Spleen (tissue), 11 donors: Measurements from ENCODE around the gene OSBPL10. TPM values are rescaled to one million over a fixed set of nuclear protein-coding genes. Genes with fewer than 3 reads are reported as not detected.

Source experiments
- DNase-seq: peaks from one replicate; pipeline ENCODE4 v3.0.0-alpha.2; 2020
- H3K27ac ChIP-seq, 8 donors: fragments of 200-600 bp; sonication (generic) in 7 of 8; 1 replicate in 4 of 8; 2 replicates in 4 of 8; pipeline versions ENCODE4 v1.5.0 to v1.8.0; 2016 to 2021; ENCODE audit warnings: inconsistent platforms in 4 of 8, mild to moderate bottlenecking in 4 of 8, moderate library complexity in 1 of 8
- H3K27me3 ChIP-seq, 7 donors: fragments of 200-600 bp; sonication (generic) in 6 of 7; replicated peaks in 1 of 7; 1 replicate in 4 of 7; 2 replicates in 3 of 7; pipeline versions ENCODE4 v1.5.0 to v1.8.0; 2016 to 2021; ENCODE audit warnings: inconsistent platforms in 3 of 7, mild to moderate bottlenecking in 1 of 7
- H3K36me3 ChIP-seq, 6 donors: fragments of 200-600 bp; sonication (generic) in 5 of 6; 1 replicate in 4 of 6; 2 replicates in 2 of 6; pipeline versions ENCODE4 v1.5.0 to v1.8.0; 2016 to 2021; ENCODE audit warnings: inconsistent platforms in 2 of 6
- H3K4me1 ChIP-seq, 6 donors: fragments of 200-600 bp; sonication (generic) in 5 of 6; 1 replicate in 3 of 6; 2 replicates in 3 of 6; pipeline versions ENCODE4 v1.5.0 to v1.8.0; 2016 to 2021; ENCODE audit warnings: inconsistent platforms in 3 of 6
- H3K4me3 ChIP-seq, 8 donors: fragments of 200-600 bp; sonication (generic) in 7 of 8; 1 replicate in 4 of 8; 2 replicates in 4 of 8; pipeline versions ENCODE4 v1.5.0 to v1.8.0; 2016 to 2021; ENCODE audit warnings: inconsistent platforms in 4 of 8, mild to moderate bottlenecking in 4 of 8, moderate library complexity in 2 of 8
- H3K9me3 ChIP-seq, 8 donors: fragments of 200-600 bp; sonication (generic) in 7 of 8; 1 replicate in 4 of 8; 2 replicates in 4 of 8; pipeline versions ENCODE4 v1.5.0 to v1.8.0; 2016 to 2021; ENCODE audit warnings: inconsistent platforms in 4 of 8
- CTCF ChIP-seq, 11 experiments: fragments of 200-600 bp in 7 of 11; fragments of 450-650 bp in 4 of 11; sonication (generic) in 4 of 11; IDR thresholded peaks in 8 of 11; conservative IDR thresholded peaks in 3 of 11; 1 replicate in 7 of 11; 2 replicates in 4 of 11; pipeline versions ENCODE4 v1.4.0 to v1.8.0; 2016 to 2021; ENCODE audit warnings: antibody characterized with exemption in 11 of 11, inconsistent platforms in 4 of 11, mild to moderate bottlenecking in 1 of 11
- POLR2A ChIP-seq, 3 donors: fragments of 450-650 bp; IDR thresholded peaks; one replicate each; pipeline ENCODE4 v1.5.1; 2017; ENCODE audit warnings: antibody characterized with exemption in 3 of 3, mild to moderate bottlenecking in 1 of 3
- POLR2AphosphoS5 ChIP-seq, 3 donors: sonication (generic); formaldehyde crosslinking; IDR thresholded peaks; one replicate each; pipeline ENCODE4 v1.5.1; 2017; ENCODE audit warnings: antibody characterized with exemption in 3 of 3
- WGBS, 5 donors: extraction: QIAGEN DNeasy Blood & Tissue Kit in 3 of 5; methylation state at CpG; one replicate each; pipeline versions ENCODE4 v1.1.5 to v1.1.7; 2013 to 2018; 5-methylcytosine and 5-hydroxymethylcytosine counted together
- intact Hi-C: fragments of 100-400 bp; cut with DNase I; formaldehyde crosslinking; loops from one replicate; pipeline ENCODE4 v1.15.0; 2023; ENCODE audit warnings: low total_unique reads
- polyA plus RNA-seq, 3 donors: library from polyadenylated mRNA; stranded (reverse); fragments of 200-250 nt; gene quantifications; one replicate each; pipeline ENCODE4 v1.2.1, GENCODE V29; 2013
- total RNA-seq, 7 donors: library from RNA; depleted of rRNA in 3 of 7; stranded (reverse); fragments of >200 nt in 3 of 7; fragmentation: NEBNext Ultra II Directional in 4 of 7; extraction: Animal tissue kit (Norgen Biotek cat#: 25700) in 4 of 7; gene quantifications; one replicate each; pipeline versions ENCODE4 v1.1.0 to v1.2.1, GENCODE V29; 2016 to 2021
- donor health status: healthy with polysubstance abuse.
- donor health status: DM: no; HTN: no; CAD: no; lungs with moderate emphysema.
- donor health status: DM: no; HTN: no; CAD: no.
- donor health status: Bipolar disorder and iron deficiency.
- donor health status: healthy.
- donor health status: DM: no; HTN: no; CAD: no.
- donor health status: DM: yes; HTN: yes; CAD: no.

OSBPL10 gene
- total and polyA plus RNA-seq, 10 donors: 3.8 to 95.1 (median 56.5) TPM

- 54 to 82% (median 73%) methylated on average over 6 to 7 of the region's 7 CpGs for WGBS, 5 donors
- no peak overlapping the region for H3K4me3 ChIP-seq
- H3K27ac ChIP-seq: peak overlapping the region in 5 of 8 donors; percentile 58 to 82 (median 69)
- peaks cover 0 to 4% (median 0%) of the 10 kb centered on the region in 6 donors for H3K36me3 ChIP-seq
- peaks cover 1 to 86% (median 41%) of the 10 kb centered on the region in 6 donors for H3K4me1 ChIP-seq
- DNase-seq: no peak
- H3K9me3 ChIP-seq: peaks cover 2 to 23% (median 15%) of the 10 kb centered on the region in 8 donors
- intact Hi-C loops: no loop called here
- no peak for TF ChIP-seq CTCF (IDR thresholded peaks at IDR 0.05 in 8 of 11, conservative IDR thresholded peaks at IDR 0.05 in 3 of 11)
- no peak for TF ChIP-seq POLR2A (IDR thresholded peaks at IDR 0.05)
- TF ChIP-seq POLR2AphosphoS5 (IDR thresholded peaks at IDR 0.05): no peak
- H3K27me3 ChIP-seq: no peaks in the 10 kb centered on the region
Measured at GRCh38 chr3:31953091-31953490, 28.0 kb downstream of the OSBPL10 start.

GRCh38 chr3:31952205-31952604, 28.9 kb downstream of the OSBPL10 start:
- 43 to 55% (median 52%) methylated on average over 4 of the region's 4 CpGs for WGBS, 5 donors
- TF ChIP-seq CTCF (IDR thresholded peaks at IDR 0.05 in 8 of 11, conservative IDR thresholded peaks at IDR 0.05 in 3 of 11) (no peak), POLR2A (IDR thresholded peaks at IDR 0.05) (no peak), POLR2AphosphoS5 (IDR thresholded peaks at IDR 0.05) (peak in 2 of 3 donors; percentile 59 to 88)

GRCh38 chr3:31948280-31948679, 32.8 kb downstream of the OSBPL10 start:
- 82 to 92% (median 89%) methylated on average over 6 of the region's 6 CpGs for WGBS, 5 donors
- intact Hi-C loops: no loop called here
- no peak for DNase-seq
- H3K27ac ChIP-seq: peak overlapping the region in 5 of 8 donors; percentile 58 to 83 (median 69)
- peaks cover 0 to 4% (median 0%) of the 10 kb centered on the region in 8 donors for H3K9me3 ChIP-seq
- H3K27me3 ChIP-seq: no peaks in the 10 kb centered on the region
- peaks cover 13 to 91% (median 49%) of the 10 kb centered on the region in 6 donors for H3K4me1 ChIP-seq
- TF ChIP-seq POLR2AphosphoS5 (IDR thresholded peaks at IDR 0.05): no peak
- TF ChIP-seq POLR2A (IDR thresholded peaks at IDR 0.05): no peak
- TF ChIP-seq CTCF (IDR thresholded peaks at IDR 0.05 in 8 of 11, conservative IDR thresholded peaks at IDR 0.05 in 3 of 11): no peak
- H3K4me3 ChIP-seq: no peak overlapping the region
- H3K36me3 ChIP-seq: no peaks in the 10 kb centered on the region

More at GRCh38 chr3:31952205-31952604, 28.9 kb downstream of the OSBPL10 start:
- Histone ChIP-seq H3K4me3 (peak overlapping the region in 1 of 8 donors; percentile 21), H3K27me3 (no peaks in the 10 kb centered on the region), H3K27ac (peak overlapping the region in 6 of 8 donors; percentile 0 to 82 (median 68)), H3K9me3 (peaks cover 2 to 23% (median 15%) of the 10 kb centered on the region in 8 donors), H3K36me3 (peaks cover 0 to 4% (median 0%) of the 10 kb centered on the region in 6 donors), H3K4me1 (peaks cover 6 to 86% (median 38%) of the 10 kb centered on the region in 6 donors)
- peak; percentile 90 for DNase-seq
- intact Hi-C loops: no loop called here

- Histone ChIP-seq H3K36me3 (no peaks in the 10 kb centered on the region), H3K4me3 (no peak overlapping the region), H3K27me3 (no peaks in the 10 kb centered on the region), H3K27ac (peak overlapping the region in 7 of 8 donors; percentile 27 to 83 (median 60)), H3K9me3 (peaks cover 0 to 4% (median 0%) of the 10 kb centered on the region in 8 donors), H3K4me1 (peaks cover 13 to 85% (median 44%) of the 10 kb centered on the region in 6 donors)
- intact Hi-C loops: no loop called here
- WGBS, 5 donors: 41 to 62% (median 48%) methylated on average over 6 of the region's 6 CpGs
- no peak for DNase-seq
- no peak for TF ChIP-seq CTCF (IDR thresholded peaks at IDR 0.05 in 8 of 11, conservative IDR thresholded peaks at IDR 0.05 in 3 of 11)
Measured at GRCh38 chr3:31947671-31948091, 33.4 kb downstream of the OSBPL10 start.
